ENCODE data around the gene GAGE10.
"Not testable (repeated sequence)": the region's sequence is repeated elsewhere in the genome, so short reads cannot be mapped to it uniquely, and the experiment has no call there.

The GAGE10 gene

DNA sequence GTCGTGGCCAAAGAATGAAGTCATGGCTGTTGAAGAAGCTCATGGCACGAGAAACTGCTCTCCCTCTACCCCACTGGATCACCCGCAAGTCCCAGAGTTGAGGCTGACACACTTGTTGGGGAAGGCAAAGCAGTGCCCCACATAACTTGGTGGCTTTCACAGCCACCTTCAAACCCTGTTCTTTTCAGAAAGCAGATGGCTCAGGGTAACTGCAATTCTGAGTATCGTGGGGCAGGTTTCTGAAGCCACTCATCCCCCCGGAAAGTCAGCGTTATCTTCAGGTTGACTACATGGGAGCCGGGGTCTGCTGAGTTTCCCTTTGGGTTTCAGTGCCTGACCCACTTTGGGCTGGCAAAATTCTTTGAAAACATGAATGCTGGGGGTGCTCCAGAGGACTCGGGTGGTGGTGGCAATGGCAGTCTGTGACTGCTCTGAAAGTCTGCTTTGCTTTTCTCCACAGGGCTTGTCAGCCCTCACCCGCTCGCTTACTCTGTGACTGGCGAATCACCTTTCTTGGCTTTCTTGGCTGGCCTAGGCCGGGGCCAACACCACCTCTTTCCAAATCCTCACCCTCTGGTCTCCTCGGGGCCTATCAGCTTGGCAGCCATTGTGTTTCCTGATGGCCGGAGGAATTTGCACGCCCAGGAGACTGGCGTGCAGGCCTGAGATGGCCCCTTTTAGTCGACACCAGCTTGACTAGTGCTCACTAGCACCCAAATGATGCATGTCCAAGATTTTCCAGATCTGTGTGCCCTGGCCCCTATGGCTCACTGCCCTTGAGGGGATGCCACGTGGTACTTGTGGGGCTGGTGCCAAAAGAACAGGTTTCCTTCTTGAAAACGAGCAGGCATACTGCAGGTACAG is 26.5 kb upstream of the GAGE10 start:
- no peak for DNase-seq

DNA sequence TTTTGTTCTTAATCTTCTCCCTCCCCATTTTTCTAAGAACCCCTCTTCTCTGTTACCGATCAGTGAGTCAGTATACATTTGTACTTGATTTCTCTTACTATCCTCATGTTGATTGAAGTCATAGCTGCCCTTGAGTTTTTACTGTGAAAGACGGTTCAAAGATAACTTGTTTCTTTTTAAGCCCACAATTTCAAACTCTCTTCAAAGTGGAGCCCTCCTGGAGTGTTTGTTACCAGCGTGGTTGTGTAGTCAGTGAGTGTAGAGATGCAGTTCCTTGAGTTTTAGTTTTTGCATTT is 26.0 kb upstream of the GAGE10 start:
- DNase-seq: no peak

DNA sequence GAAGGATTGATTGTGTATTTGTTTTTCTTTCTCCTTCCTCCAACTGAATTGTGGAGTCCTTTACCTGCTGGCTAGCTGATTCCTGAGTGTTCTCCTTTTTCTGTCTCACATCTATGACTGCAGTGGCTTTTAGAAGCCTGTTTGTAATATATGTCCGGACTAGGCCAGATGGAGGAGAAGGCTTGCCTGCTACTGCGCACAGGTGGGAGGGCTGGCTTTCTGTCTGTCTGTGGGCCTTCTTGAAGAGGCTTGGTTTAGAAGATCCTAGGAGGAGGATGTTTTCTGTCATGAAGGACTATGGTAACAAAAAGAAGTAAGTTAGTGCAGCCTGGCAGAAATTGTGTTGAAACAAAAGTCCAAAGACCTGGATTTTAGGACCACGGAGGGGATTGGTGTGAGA is 25.4 kb upstream of the GAGE10 start:
- DNase-seq: no peak

DNA sequence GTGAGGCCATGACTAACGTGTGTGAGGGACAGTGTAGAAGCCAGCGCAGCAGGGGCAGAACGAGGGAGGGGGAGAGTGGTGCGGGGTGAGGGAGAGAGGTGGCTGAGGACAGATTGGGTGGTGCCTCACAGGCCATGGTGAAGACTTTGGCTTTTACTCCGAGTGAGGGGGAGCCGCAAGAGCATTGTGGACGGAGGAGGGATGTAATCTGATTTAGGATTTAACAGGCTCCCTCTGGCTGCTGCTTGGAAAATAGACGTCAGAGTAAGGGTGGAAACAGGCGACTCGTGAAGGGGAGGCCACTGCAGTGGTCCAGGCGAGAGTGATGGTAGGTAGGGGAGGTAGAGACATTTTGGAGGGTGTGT is 20.8 kb upstream of the GAGE10 start:
- peak; percentile 29 for DNase-seq

DNA sequence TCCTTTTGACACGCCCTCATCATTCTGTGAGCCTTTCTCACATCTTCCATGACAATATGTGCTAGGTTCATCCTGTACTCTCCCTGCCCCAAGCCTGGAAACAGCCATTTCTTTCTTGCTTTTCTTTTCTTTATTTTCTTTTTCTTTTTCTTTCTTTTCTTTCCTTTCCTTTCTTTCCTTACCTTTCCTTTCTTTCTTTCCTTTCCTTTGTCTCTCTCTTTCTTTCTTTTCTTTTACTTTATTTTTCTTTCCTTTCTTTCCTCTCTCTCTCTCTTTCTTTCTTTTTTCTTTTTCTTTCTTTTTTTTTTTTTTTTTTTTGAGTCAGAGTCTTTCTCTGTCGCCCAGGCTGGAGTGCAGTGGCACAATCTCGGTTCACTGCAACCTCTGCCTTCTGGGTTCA is 19.2 kb upstream of the GAGE10 start:
- no peak for DNase-seq

DNA sequence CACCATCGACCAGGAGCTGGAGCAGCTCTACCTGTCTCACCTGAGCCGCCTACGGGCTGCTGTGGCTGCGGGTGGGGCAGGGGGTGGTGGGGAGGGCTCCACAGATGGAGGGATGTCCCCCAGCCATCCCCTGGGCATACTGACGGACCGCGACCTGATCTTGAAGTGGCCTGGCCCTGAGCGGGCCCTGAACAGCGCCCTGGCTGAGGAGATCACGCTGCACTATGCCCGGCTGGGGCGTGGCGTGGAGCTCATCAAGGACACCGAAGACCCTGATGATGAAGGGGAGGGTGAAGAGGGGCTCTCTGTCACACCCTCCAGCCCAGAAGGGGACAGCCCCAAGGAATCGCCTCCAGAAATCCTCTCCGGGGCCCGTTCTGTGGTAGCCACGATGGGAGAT is 17.3 kb upstream of the GAGE10 start:
- no peak for DNase-seq

DNA sequence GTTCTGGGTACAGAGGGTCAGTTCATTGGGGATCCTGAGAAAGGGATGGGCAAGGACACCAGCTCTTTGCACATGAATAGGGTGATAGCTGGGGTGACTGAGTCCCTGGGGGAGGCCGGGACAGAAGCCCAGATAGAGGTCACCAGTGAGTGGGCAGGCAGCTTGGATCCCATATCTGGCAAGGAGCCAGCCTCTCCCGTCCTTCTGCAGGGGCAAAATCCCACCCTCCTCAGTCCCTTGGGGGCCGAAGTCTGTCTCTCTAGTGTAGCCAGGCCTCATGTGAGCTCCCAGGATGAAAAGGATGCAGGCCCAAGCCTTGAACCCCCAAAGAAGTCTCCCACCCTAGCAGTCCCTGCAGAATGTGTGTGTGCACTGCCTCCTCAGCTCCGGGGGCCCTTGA is 16.9 kb upstream of the GAGE10 start:
- no peak for DNase-seq

DNA sequence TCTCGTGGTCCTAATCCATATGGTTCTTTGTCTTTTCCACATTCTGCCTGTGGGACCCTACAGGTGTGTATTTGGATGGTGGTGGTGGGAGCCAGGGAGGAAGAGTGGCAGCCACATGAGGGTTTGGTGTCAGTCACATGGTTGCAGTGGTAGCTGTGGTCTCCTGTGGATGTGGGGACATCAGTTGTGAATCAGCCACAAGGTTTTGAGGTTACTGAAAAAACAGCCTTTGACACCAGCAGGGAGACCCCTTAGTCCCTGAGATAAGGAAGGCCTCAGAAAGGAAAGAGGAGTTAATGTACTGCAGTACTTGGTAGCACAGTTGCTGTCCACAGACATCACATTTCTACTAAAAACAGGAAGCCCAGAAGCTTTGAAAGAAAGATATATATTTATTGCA is 15.8 kb upstream of the GAGE10 start:
- DNase-seq: no peak

DNA sequence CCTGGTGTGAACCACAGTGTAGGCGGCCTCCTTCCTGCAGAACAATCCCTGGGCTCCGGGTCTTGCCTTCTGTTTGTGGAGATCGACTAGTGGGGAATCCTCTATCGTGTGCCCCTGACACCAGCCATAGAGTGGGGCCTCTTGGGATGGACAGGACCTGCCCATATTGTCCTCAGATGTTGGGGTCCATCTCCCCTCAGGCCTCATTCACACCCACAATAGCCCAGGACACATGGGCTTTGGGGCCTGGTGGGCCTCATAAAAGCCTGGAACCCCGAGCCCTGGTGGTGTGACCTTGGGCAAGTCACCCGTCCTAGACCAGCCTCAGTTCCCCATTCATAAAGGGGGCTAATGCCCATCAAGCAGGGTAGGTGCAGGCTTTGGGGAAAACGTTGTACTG is 13.2 kb upstream of the GAGE10 start:
- no peak for DNase-seq

DNA sequence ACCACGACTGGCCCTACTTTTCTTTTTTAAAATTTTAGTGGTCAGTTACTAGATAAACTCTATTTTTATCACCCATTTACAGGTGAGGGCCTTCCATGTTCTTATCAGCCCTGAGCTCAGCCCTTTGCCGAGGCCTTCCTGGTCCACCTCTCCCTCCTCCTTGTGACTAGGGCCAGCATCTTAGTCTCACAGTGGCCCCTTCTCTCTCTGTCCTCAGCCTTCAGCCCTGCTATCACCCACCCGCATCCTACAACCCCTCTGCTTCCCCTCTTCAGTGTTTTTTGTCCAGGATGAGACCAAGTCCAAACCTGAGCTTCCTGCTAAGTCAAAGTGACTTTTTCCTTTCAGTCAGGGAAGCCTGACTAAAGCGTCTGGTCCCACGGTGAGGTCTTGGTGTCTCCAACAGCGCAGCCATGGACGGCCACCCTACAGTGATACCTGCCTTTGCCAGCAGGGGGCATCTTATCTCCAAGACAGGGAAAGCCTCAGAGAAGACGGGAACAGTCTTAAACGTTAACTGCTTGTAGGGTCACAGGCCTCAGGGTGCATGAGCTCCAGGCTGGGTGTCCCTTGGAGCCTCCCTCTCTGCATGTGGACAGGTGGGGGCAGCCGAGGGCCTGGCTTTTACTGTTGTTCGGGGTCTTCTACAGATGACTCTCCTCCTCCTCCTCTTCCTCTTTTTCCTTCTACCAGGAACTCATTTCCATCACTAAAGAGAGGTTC is 11.7 kb upstream of the GAGE10 start:
- DNase-seq: peak; percentile 38

DNA sequence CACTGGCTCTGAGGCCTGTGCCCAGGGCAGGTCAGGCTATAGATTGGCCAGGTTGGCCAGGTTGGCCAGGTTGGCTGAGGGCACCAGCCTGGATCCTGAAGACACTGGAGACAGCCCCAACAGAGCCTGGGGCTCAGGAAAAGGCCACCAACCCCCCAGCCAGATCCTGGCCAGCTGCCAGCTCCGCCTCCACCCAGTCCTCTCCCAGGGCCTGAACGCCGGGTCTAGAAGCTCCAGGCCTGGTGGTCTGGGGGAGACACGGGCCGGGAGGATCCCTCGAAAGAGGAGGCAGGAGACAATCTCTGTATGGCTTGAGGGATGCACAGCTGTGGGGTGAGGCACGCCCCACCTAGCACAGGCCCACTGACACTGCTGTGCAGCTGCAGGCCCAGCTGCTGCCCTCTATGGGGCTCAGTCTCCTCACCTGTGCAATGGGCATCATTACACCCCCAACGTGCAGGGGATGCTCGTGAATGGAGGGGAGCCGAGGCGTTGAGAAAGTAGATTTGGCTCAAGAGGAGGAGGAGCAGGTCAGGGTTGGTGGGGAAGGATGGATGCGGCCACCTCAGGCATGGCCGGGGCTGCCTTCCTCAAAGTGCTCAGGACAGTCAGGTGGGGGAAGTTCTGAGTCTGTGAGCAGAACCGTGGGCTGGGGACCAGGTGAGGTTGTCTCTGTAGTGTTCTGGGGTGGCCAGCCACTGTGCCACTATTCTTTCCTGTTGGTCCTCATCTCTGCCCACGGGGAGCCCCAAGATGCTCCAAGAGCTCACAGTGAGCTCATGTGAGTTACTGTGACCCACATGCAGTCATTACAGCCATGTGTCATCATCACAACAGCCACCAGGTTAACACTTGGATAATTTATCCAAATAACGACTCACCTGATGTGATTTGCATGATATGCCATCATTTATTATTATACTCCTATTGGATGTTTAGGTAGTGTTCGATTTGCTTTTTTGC is 10.8 kb upstream of the GAGE10 start:
- no peak for DNase-seq

DNA sequence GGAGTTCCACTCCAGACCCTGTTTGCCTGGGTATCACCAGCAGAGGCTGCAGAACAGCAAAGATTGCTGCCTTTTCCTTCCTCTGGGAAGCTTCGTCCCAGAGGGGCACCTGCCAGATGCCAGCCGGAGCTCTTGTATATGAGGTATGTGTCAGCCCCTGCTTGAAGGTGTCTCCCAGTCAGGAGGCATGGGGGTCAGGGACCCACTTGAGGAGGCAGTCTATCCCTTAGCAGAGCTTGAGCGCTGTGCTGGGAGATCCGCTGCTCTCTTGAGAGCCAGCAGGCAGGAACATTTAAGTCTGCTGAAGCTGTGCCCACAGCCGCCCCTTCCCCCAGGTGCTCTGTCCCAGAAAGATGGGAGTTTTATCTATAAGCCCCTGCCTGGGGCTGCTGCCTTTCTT is 4.2 kb upstream of the GAGE10 start:
- DNase-seq: not testable (repeated sequence)

DNA sequence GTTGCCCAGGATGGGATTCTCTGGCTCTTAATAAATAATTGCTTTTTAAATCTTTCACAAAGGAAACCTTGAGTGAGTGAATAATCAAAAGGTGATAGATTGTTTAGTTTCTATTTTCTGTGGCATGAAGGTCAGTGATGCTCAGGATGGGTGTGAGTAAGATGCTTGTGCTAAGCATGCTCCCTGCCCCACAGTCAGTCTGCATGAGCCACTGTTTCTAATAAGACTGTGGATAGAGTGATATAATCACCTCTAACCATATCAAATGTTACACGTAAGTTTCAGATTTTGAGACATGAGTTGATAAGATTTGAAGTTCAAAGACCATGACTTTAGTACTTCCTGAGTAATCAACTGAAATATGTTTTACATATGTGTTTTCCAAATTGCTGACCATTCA is 2.7 kb upstream of the GAGE10 start:
- no peak for DNase-seq

DNA sequence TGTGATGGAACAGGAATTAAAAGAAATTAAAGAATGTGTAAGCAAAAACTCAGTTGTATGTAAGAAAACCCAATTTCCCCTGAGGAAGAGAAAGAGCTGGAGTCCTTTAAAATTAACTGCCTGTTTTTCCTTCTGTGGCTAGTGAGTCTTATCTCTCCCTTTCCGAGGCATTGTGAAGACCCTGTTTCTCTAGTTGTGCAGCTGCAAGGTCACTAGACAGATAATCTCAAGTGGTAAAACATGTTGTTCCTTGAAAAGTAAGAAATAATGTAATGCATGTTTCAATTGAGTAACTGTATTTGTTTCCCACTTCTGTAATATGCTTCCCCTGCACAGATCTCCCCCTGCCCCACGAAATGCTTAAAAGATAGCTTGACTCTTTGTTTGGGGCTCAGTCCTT is 4.3 kb downstream of the GAGE10 start:
- DNase-seq: not testable (repeated sequence)

DNA sequence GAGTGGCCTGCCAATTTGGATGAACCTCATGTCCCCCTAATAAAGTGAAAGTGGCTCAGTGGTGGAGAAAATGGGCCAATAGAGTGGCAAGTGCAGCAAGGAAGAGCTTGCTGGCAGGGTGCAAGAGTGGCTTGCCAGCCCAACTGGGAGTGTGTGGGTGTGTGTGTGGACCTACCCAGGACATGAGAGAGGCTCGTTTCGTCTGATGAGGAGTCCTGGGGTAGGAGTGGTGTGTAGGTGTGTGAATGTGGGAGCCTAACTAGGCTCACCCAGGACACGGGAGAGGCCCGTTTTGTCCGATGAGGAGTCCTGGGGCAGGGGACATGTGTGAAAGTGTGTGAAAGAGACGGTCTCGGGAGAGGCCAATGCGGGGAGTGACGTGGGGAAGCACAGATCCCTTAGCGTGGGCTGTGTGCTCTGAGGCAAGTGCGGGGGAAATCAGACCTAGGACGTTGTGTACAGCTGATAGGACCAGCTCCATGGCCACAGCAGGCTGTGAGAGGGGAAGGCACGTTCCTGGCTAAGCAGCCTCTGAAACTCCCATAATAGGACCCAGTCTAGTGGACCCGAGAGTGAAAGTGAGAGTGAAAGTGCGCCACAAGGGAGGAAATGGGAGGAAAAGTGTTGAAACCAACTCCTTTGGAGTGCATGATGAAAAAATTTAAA is 5.3 kb downstream of the GAGE10 start:
- peak; percentile 2 for DNase-seq

DNA sequence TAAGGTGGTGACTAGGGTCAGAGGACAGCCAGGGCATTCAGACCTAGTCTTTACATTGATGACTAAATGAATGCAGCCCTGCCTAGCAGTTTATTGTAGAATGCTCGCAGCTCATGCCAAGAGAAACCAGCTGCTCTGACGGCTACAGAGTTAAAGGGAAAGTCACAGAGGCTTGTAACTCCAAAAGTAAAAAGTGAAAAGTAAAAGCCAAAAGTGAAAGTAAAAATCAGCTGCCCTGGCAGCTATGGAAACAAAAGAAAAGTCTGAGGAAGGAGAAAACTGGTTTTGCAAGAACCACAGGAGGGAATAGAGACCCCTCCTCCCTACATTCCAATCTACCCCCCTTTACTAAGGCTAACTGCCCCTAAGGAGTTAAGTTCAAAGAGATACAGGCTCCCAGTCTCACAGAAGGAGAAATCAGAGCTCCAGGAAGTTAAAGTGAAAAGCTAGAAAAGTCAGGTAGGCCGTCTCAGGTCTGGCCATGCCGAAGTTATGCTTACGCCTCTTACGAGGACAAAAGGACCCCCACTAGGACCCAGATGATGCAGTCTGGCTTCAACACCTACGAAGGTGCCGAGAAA is 6.0 kb downstream of the GAGE10 start:
- peak; percentile 8 for DNase-seq

DNA sequence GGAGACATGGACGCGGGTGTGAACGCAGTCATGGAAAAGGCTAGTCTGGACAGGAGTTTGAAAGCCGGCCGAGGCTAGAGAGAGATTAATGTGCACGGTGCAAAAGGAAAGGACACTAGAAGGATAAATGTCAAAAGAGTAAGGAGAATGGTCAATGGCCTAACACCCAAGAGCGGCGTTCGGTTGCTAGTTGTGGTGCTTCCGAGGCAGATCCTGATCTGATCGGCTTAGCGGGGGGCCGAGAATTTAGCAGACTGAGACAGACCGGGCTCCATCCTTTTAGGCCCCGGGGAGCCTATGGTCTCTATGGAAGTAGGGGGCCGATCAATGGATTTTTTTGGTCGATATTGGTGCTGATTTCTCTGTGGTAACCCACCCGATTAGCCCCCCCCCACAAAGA is 6.9 kb downstream of the GAGE10 start:
- no peak for DNase-seq

DNA sequence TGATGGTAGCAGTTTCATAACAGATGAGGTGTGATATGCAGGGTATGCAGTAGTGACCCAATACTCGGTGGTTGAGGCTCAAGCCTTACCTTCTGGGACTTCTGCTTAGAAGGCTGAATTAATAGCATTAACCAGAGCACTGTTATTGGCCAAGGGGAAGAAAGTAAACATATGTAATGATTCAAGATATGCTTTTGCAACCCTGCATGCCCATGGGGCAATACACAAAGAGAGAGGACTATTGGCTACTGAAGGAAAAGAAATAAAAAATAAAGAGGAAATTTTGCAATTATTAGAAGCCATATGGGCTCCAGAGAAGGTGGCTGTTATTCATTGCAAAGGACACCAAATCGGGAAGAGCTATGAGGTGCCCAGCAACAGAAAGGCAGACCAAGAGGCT is 8.7 kb downstream of the GAGE10 start:
- no peak for DNase-seq

DNA sequence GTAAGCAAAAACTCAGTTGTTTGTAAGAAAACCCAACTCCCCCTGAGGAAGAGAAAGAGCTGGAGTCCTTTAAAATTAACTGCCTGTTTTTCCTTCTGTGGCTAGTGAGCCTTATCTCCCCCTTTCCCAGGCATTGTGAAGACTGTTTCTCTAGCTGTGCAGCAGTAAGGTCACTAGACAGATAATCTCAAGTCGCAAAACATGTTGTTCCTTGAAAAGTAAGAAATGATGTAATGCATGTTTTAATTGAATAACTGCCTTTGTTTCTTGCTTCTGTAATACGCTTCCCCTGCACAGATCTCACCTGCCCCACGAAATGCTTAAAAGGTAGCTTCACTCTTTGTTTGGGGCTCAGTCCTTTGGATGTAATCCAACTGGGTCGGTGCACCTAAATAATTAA is 12.6 kb downstream of the GAGE10 start:
- no peak for DNase-seq

DNA sequence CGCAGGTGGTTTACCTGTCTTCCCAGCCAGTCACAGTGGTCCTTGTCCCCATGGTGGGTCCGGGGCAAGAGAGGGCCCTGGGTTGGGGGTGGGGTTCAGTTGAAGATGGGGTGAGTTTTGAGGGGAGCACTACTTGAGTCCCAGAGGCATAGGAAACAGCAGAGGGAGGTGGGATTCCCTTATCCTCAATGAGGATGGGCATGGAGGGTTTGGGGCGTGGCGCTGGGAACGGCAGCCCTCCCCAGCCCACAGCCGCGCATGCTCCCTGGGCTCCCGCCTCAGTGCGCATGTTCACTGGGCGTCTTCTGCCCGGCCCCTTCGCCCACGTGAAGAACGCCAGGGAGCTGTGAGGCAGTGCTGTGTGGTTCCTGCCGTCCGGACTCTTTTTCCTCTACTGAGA is 18.3 kb downstream of the GAGE10 start, which contains the start of gene GAGE12J:
GAGE12J (plus strand) TSS at position 301 of the 400 bp plus-strand sequence. CDS start 1,157 bp downstream, outside the sequence.
- not testable (repeated sequence) for DNase-seq

DNA sequence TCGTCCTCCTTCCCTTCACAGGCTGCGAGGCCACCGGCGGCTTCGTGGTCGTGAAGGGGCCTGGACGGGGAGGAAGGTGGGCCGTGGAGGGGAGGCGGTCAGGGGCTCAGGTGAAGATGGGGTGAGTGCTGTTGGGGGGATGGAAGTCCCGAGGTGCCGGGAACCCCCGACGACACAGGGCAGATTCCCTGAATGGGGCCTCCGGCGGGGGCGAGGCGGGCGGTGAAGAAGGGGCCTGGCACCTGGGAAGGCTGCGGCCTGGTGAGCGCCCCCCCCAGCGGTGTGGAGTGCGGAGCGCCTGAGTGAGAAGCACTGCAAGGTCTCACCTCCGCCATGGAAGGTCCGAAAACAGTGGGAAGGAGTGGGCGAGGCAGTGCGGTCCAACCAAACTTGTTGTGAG is 18.8 kb downstream of the GAGE10 start:
- DNase-seq: not testable (repeated sequence)

DNA sequence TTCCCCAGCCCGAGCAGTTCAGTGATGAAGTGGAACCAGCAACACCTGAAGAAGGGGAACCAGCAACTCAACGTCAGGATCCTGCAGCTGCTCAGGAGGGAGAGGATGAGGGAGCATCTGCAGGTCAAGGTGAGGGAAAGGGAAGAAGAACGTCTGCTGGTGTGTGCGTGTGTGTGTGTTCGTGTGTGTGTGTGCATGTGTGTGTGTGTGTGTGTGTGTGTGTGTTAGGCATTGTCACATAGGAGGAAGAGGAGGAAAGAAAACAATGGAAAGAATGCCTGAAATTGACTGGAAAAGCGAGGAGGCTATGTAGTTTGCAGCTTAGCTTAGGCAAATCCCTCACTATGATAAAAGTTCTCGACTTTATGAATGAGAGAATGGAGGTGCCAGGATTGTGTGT is 20.3 kb downstream of the GAGE10 start:
- not testable (repeated sequence) for DNase-seq

Measured in fibroblast of skin of right biceps (primary cell).